Measurements from ENCODE around the gene DAPK1.

GRCh38 chr9:87729246-87729645 lies 231.6 kb downstream of the DAPK1 start:
- TF ChIP-seq ZBTB7A (tag by site-specific recombination; IDR thresholded peaks at IDR 0.05; ENCODE audit: low read depth) (no peak), ZBTB21 (tag by site-specific recombination; IDR thresholded peaks at IDR 0.05) (no peak)
- TF ChIP-seq, protein P1, sequence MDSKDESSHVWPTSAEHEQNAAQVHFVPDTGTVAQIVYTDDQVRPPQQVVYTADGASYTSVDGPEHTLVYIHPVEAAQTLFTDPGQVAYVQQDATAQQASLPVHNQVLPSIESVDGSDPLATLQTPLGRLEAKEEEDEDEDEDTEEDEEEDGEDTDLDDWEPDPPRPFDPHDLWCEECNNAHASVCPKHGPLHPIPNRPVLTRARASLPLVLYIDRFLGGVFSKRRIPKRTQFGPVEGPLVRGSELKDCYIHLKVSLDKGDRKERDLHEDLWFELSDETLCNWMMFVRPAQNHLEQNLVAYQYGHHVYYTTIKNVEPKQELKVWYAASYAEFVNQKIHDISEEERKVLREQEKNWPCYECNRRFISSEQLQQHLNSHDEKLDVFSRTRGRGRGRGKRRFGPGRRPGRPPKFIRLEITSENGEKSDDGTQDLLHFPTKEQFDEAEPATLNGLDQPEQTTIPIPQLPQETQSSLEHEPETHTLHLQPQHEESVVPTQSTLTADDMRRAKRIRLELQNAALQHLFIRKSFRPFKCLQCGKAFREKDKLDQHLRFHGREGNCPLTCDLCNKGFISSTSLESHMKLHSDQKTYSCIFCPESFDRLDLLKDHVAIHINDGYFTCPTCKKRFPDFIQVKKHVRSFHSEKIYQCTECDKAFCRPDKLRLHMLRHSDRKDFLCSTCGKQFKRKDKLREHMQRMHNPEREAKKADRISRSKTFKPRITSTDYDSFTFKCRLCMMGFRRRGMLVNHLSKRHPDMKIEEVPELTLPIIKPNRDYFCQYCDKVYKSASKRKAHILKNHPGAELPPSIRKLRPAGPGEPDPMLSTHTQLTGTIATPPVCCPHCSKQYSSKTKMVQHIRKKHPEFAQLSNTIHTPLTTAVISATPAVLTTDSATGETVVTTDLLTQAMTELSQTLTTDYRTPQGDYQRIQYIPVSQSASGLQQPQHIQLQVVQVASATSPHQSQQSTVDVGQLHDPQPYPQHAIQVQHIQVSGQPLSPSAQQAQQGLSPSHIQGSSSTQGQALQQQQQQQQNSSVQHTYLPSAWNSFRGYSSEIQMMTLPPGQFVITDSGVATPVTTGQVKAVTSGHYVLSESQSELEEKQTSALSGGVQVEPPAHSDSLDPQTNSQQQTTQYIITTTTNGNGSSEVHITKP (tag by site-specific recombination; IDR thresholded peaks at IDR 0.05) = no peak
- TF ChIP-seq, protein P2, sequence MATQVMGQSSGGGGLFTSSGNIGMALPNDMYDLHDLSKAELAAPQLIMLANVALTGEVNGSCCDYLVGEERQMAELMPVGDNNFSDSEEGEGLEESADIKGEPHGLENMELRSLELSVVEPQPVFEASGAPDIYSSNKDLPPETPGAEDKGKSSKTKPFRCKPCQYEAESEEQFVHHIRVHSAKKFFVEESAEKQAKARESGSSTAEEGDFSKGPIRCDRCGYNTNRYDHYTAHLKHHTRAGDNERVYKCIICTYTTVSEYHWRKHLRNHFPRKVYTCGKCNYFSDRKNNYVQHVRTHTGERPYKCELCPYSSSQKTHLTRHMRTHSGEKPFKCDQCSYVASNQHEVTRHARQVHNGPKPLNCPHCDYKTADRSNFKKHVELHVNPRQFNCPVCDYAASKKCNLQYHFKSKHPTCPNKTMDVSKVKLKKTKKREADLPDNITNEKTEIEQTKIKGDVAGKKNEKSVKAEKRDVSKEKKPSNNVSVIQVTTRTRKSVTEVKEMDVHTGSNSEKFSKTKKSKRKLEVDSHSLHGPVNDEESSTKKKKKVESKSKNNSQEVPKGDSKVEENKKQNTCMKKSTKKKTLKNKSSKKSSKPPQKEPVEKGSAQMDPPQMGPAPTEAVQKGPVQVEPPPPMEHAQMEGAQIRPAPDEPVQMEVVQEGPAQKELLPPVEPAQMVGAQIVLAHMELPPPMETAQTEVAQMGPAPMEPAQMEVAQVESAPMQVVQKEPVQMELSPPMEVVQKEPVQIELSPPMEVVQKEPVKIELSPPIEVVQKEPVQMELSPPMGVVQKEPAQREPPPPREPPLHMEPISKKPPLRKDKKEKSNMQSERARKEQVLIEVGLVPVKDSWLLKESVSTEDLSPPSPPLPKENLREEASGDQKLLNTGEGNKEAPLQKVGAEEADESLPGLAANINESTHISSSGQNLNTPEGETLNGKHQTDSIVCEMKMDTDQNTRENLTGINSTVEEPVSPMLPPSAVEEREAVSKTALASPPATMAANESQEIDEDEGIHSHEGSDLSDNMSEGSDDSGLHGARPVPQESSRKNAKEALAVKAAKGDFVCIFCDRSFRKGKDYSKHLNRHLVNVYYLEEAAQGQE (tag by site-specific recombination; IDR thresholded peaks at IDR 0.05) = no peak
